SK-N-MC (cell line): ENCODE results near the gene ZNF646.

Experiments
- DNase-seq: peaks from one replicate; pipeline ENCODE4 v3.0.0-alpha.2; 2011; ENCODE audit warnings: low read depth, low spot score
- H3K27ac ChIP-seq: fragments of 200-600 bp; sonication (generic); 2 replicates; pipeline ENCODE4 v1.5.1; 2016; ENCODE audit warnings: mixed run types
- H3K36me3 ChIP-seq: fragments of 200-600 bp; sonication (generic); 2 replicates; pipeline ENCODE4 v1.6.1; 2017; ENCODE audit warnings: antibody characterized with exemption, low read length, mixed read lengths; ENCODE audit not compliant: insufficient read depth
- H3K4me3 ChIP-seq: fragments of 200-600 bp; sonication (generic); 2 replicates; pipeline ENCODE4 v1.5.1; 2016
- H3K9ac ChIP-seq: fragments of 200-600 bp; sonication (generic); 2 replicates; pipeline ENCODE4 v1.8.0; 2017; ENCODE audit warnings: mixed run types, mixed read lengths; ENCODE audit not compliant: insufficient read length
- H3K9me3 ChIP-seq: fragments of 200-600 bp; sonication (generic); 2 replicates; pipeline ENCODE4 v1.6.1; 2017; ENCODE audit warnings: low read depth, mild to moderate bottlenecking, antibody characterized with exemption, low read length, moderate library complexity, mixed read lengths
- EZH2 ChIP-seq: fragments of 200-600 bp; sonication (generic); IDR thresholded peaks from one replicate; pipeline ENCODE4 v1.6.1; 2017; ENCODE audit warnings: antibody characterized with exemption
- FOXP2 ChIP-seq: optimal IDR thresholded peaks from 2 replicates; pipeline ENCODE3; 2011; ENCODE audit warnings: mild to moderate bottlenecking, moderate library complexity; ENCODE audit not compliant: insufficient read depth; ENCODE audit errors: extremely low read length, control extremely low read depth
- POLR2AphosphoS5 ChIP-seq: IDR thresholded peaks from 2 replicates; pipeline ENCODE4 v1.6.1; 2012; ENCODE audit warnings: mild to moderate bottlenecking, low read depth, low read length, borderline replicate concordance

ZNF646 gene

DNA sequence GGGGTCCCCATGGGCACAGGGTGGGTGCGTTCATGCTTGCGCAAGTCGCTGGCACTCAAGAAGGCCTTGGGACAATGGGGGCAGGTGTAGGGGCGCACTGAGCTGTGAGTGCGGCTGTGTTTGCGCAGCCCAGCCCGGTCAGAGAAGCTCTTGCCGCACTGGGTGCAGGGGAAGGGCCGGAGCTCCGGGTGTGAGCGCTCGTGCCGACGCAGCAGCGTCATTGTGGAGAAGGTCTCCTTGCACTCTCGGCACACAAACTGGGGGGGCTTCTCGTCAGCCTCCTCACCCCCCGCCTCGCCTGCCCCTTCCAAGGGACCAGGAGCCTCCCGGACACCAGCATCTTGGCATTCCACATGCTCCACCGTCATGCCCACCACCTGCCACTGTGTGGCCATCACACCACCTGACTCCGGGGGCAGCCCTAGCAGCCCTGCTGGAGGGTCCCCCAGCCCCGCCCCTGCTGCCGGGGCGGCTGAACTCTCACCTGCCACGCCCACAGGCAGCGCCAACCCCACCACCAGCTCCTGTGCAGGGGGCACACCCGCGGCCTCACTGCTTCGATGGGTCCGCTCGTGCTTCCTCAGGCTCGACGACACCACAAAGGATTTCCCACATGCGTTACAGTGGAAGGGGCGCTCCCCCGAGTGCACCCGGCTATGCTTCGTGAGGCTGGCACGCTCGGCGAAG lies 13.0 kb upstream of the ZNF646 start:
- Histone ChIP-seq H3K4me3 (no peak overlapping the region), H3K27ac (no peak overlapping the region), H3K36me3 (peaks cover 30% of the 10 kb centered on the region; the same call in 1 of the 2 replicates), H3K9me3 (no peaks in the 10 kb centered on the region), H3K9ac (no peak overlapping the region)
- no peak for DNase-seq
- TF ChIP-seq EZH2, result no peak
- no peak for TF ChIP-seq POLR2AphosphoS5
- no peak for TF ChIP-seq FOXP2

DNA sequence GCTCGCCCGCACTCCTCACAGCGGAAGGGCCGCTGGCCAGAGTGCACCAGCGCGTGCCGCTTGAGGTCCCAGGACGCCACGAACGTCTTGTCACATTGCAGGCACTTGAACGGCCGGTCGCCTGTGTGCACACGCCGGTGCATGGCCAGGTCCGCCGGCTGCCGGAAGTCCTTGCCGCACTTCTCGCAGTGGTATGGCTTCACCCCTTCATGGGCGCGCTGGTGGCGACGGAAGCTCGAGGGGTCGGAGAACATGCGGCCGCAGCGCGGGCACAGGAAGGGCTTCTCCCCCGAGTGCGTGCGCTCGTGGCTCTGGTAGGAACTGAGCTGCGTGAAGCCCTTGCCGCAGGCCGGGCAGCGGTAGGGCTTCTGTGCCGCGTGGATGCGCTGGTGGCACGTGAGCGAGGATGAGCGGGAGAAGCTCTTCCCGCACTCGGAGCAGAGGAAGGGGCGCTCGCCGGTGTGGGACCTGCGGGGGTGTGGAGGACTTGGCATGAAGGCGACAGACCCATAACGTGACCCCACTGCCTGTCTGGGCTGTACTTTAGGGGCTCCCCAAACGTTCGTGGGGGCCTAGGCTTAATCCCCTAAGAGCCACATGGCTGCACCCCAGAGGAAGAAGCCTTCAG lies 12.3 kb upstream of the ZNF646 start:
- H3K27ac ChIP-seq, result no peak overlapping the region
- no peak for DNase-seq
- H3K9me3 ChIP-seq, result no peaks in the 10 kb centered on the region
- peaks cover 30% of the 10 kb centered on the region; the same call in 1 of the 2 replicates for H3K36me3 ChIP-seq
- no peak for TF ChIP-seq POLR2AphosphoS5
- H3K9ac ChIP-seq, result no peak overlapping the region
- H3K4me3 ChIP-seq, result no peak overlapping the region

DNA sequence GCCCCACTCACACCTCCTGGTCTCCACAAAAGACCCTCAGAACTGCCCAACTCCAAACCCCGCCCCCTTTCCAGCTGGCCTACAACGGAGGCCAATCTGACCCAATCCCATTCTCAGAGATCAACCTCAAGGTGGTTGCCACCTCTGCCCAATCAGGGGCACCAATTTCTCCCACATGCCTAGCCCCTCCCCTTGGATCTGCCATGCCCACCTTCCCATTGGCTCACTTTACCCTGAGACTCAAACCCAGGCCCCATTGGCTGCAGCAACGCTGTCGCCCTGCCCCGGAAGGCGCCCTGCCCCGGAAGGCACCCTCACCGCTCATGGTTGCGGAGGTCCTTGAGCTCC lies 10.8 kb upstream of the ZNF646 start:
- TF ChIP-seq EZH2, result no peak
- Histone ChIP-seq H3K9ac (no peak overlapping the region), H3K9me3 (no peaks in the 10 kb centered on the region), H3K36me3 (peaks cover 30% of the 10 kb centered on the region; the same call in 1 of the 2 replicates), H3K27ac (no peak overlapping the region), H3K4me3 (no peak overlapping the region)
- DNase-seq, result no peak

DNA sequence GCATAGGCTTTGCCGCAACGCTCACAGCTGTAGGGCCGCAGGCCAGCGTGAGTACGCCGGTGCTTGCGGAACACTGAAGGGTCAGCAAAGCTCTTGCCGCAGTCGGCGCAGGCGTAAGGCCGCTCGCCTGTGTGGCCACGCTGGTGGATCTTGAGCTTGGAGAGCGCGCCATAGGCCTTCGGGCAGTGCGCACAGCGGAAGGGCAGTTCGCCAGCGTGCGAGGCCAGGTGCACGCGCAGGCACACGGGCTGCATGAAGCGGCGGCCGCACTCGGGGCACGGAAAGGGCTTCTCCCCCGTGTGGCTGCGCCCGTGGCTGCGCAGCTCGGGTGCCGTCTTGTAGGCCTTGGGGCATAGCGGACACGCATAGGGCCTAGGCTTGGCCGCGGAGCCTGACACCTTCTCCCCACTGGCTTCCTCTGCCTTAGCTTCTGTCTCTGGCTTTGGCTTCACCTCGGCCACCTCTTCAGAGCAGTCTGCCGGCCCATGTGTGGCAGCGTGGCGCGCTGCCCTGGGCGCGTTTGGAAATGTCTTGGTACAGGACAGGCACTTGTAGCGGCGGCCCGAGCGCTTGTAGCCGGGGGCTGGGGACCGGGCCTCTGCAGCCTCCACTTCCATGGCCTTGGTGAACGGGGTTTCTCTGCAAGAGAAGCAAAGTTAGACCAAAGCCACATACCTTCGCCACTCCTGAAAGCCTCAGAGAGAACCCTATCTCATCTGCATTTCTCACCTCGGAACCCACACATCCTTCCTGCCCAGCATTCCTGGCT lies 10.2 kb upstream of the ZNF646 start:
- no peak overlapping the region for H3K4me3 ChIP-seq
- no peak overlapping the region for H3K9ac ChIP-seq
- DNase-seq, result no peak
- H3K27ac ChIP-seq, result no peak overlapping the region
- peaks cover 30% of the 10 kb centered on the region; the same call in 1 of the 2 replicates for H3K36me3 ChIP-seq
- TF ChIP-seq EZH2, result no peak
- TF ChIP-seq FOXP2, result no peak
- TF ChIP-seq POLR2AphosphoS5, result no peak
- H3K9me3 ChIP-seq, result no peaks in the 10 kb centered on the region

DNA sequence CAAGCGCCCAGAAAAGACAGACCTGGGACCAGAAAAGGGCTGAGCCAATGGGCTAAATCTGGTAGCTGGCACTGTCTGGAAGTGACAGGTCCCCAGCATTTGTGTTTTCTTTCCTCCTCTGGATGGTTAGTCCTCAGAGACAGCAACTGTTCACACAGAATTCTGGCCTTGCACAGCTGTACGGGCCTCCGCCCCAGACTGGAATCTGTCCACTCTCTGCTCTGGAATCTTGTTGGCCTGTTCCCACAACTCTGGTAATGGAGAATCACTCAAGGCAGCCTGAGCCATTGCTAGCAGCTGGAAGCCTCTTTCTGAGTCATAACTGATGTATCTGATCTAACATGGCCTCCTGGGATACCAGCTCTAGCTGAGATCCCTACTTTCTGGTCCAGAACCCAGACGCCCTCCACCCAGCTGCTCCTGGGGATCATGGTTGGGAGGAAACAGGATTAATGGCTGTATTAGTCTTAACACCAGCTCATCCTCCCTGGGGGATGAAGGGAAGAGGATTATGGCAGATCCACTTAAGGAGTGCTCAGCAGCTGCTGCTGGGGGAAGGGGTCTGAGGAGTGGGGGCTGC lies 9.2 kb upstream of the ZNF646 start:
- no peak overlapping the region for H3K4me3 ChIP-seq
- peaks cover 30% of the 10 kb centered on the region; the same call in 1 of the 2 replicates for H3K36me3 ChIP-seq
- no peak overlapping the region for H3K9ac ChIP-seq
- no peaks in the 10 kb centered on the region for H3K9me3 ChIP-seq
- no peak overlapping the region for H3K27ac ChIP-seq
- DNase-seq, result no peak
- TF ChIP-seq POLR2AphosphoS5, result no peak
- TF ChIP-seq EZH2, result no peak
- TF ChIP-seq FOXP2, result no peak

DNA sequence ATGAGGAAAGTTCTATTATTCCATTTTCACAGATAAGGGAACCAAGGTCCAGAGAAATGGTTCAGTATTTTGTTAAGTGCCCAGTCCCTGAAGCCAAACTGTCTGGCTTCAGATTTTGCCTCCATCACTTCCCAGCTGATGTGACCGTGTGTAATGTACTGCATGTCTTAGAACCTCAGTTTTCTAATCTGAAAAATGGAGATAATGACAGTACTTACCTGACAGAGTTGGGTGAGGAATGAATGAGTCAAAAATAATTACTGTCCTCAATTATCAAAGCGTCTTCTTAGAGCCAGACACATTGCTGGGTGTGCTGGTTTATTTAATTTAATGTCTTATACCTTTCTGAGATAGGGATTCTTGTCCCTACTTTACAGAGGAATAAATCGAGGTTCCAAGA lies 6.9 kb upstream of the ZNF646 start:
- DNase-seq, result no peak
- no peak overlapping the region for H3K9ac ChIP-seq
- no peak overlapping the region for H3K27ac ChIP-seq
- peaks cover 15% of the 10 kb centered on the region; the same call in 1 of the 2 replicates for H3K36me3 ChIP-seq
- H3K4me3 ChIP-seq, result no peak overlapping the region
- no peaks in the 10 kb centered on the region for H3K9me3 ChIP-seq
- no peak for TF ChIP-seq FOXP2
- no peak for TF ChIP-seq POLR2AphosphoS5
- TF ChIP-seq EZH2, result no peak

DNA sequence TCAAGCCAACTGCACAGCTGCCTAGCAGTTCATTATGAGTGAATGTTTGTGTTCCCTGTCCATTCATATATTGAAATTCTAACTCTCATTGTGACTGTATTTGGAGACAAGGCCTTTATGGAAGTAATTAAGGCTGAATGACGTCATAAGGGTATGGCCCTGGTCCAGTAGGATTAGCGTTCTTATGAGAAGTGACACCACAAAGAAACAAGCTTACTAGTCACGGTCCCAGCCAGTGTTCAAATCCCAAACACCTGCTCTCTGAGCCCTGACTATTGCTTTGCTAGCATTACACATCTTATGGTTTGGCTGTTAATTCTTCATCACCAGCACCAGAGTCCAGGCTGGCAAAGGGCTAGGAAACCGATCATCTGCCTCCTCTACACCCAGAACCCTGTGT lies 2.4 kb upstream of the ZNF646 start:
- Histone ChIP-seq H3K9me3 (no peaks in the 10 kb centered on the region), H3K9ac (peak overlapping the region; percentile 99), H3K36me3 (peaks cover 8% of the 10 kb centered on the region; the same call in 1 of the 2 replicates), H3K27ac (peak overlapping the region; percentile 92), H3K4me3 (peak overlapping the region; percentile 96)
- no peak for DNase-seq
- TF ChIP-seq POLR2AphosphoS5 (no peak), FOXP2 (no peak), EZH2 (no peak)

DNA sequence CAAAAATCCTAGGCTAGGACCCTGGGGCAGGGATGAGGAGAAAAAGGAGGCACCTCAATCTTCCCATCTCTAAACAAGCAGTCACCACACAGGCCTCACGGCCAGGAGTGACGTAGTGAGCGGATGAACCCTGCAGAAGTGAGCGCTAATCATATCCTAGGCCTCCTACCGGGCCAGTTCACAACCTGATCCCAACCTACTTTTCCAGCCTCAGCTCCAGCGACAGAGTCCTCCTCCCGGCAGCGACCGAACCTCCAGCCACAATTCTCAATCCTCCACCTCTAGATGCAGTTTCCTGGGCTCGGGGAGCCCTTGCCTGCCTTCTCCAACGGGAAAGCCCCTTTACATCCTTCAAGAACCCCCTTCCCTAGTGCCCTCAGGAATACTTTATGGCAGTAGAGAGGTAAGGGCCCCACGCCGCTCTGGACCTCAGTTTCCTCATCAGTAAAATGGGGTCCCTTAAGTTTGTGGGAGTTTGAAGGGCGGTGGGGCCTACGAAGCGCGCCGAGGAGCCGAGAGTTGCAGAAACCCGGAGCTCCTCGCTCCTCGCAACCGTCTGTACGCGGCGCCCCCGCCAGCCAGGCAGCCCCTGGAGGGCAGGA lies 1.6 kb upstream of the ZNF646 start:
- Histone ChIP-seq H3K27ac (peak overlapping the region; percentile 92), H3K9me3 (no peaks in the 10 kb centered on the region), H3K36me3 (peaks cover 16% of the 10 kb centered on the region; the same call in 1 of the 2 replicates), H3K9ac (peak overlapping the region; percentile 99), H3K4me3 (peak overlapping the region; percentile 96)
- no peak for TF ChIP-seq EZH2
- no peak for TF ChIP-seq FOXP2
- TF ChIP-seq POLR2AphosphoS5, result no peak
- DNase-seq, result no peak
